ENCODE measurements around the gene AOAH.

DNA sequence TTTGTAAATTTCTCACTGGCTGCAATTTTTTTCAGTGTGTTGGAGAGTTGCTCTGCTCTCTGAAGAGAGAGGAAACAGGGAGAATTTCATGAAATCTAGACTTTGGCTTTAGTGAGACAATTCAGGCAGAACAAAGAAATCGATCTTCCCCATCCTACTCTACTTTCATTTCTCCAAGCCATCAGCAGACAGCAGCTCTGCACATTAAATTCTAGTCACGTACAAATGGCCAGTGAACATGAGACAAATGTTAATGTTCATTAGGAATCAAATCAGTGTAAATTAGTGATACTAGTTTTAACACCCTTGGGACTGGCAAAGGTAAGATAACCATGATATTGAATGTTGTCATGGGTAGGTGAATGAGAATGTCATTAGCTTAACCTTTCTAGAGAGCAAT is 193.8 kb downstream of the AOAH start:
- TF ChIP-seq, protein P1, sequence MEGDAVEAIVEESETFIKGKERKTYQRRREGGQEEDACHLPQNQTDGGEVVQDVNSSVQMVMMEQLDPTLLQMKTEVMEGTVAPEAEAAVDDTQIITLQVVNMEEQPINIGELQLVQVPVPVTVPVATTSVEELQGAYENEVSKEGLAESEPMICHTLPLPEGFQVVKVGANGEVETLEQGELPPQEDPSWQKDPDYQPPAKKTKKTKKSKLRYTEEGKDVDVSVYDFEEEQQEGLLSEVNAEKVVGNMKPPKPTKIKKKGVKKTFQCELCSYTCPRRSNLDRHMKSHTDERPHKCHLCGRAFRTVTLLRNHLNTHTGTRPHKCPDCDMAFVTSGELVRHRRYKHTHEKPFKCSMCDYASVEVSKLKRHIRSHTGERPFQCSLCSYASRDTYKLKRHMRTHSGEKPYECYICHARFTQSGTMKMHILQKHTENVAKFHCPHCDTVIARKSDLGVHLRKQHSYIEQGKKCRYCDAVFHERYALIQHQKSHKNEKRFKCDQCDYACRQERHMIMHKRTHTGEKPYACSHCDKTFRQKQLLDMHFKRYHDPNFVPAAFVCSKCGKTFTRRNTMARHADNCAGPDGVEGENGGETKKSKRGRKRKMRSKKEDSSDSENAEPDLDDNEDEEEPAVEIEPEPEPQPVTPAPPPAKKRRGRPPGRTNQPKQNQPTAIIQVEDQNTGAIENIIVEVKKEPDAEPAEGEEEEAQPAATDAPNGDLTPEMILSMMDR (IDR thresholded peaks at IDR 0.05) = no peak
- TF ChIP-seq POLR2A (IDR thresholded peaks at IDR 0.05) = no peak
